GM23248 (cell line): ENCODE results near the gene CNN2.

Experiments used
- EZH2 ChIP-seq: fragments of 200-600 bp; sonication (generic); IDR thresholded peaks from 2 replicates; pipeline ENCODE4 v1.6.1; 2018; ENCODE audit warnings: antibody characterized with exemption, mild to moderate bottlenecking; ENCODE audit not compliant: insufficient read depth, poor library complexity, severe bottlenecking
- EZH2phosphoT487 ChIP-seq: fragments of 200-600 bp; sonication (generic); IDR thresholded peaks from 2 replicates; pipeline ENCODE4 v1.6.1; 2018; ENCODE audit warnings: antibody characterized with exemption, moderate library complexity, mild to moderate bottlenecking, low read depth; ENCODE audit not compliant: insufficient read depth

- TF ChIP-seq EZH2, result no peak
- no peak for TF ChIP-seq EZH2phosphoT487
Observed at GRCh38 chr19:990119-990571, 36.3 kb upstream of the CNN2 start.
